NCI-H128 (cell line): ENCODE results near the gene CAMSAP1.

Experiments used
- DNase-seq: peaks from one replicate; lab custom pipeline; 2025; ENCODE audit not compliant: unreplicated experiment; lab: John Stamatoyannopoulos, UW

Gene CAMSAP1

GRCh38 chr9:135763716-135764446, 143.5 kb downstream of the CAMSAP1 start:
- DNase-seq, result no peak

GRCh38 chr9:135762921-135763320, 144.4 kb downstream of the CAMSAP1 start:
- no peak for DNase-seq

DNA sequence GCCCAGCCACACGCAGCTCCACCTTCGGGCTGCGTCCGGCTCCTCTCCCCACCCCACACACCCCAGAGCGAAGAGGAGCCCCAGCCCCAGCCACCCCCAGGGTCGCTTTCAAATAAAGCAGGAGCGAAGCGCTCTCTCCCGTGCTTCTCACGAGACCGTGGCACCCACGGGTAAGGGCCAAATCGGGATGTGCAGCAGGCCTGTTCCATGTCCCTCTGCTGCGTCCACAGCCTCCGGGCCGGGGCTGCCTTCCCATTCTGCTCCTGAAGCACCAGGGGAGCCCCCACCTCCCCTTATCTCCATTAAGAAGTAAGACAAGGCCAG, 145.5 kb downstream of the CAMSAP1 start:
- DNase-seq, result no peak

DNA sequence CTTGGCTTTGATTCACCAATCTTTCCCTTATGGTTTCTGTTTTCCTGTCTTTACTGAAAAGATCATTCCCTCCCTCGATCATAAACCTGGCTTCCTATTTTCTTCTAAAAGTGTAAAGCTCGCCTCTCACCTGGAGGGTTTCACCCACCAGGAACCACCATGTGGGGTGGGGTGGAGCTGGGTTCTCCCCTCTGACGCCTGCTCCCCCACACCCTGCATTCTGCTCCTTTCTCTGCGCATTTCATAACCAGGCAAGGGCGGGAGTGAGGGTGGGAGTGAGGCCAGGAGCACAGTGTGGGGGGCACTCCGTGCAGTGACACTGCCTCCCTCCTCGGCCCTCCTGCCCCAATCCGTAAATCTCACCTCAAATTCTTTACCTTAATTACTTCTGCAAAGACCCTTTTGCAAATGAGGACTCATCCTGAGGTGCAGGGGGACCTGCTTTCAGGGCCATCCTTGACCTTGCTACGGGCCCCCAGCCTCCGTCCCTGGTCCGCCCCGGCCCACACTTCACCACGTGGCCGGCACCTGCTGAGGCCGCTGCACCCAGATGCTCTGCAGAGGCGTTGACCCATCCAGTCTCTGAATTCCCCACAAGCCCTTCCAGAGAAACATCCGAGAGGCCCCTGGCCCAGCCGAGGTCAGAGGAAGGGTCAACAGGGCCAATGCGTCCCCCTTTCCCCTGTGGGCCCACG, 146.0 kb downstream of the CAMSAP1 start:
- DNase-seq, result no peak

- DNase-seq, result no peak
These were observed 146.9 kb downstream of the CAMSAP1 start for GRCh38 chr9:135760465-135760864.

DNA sequence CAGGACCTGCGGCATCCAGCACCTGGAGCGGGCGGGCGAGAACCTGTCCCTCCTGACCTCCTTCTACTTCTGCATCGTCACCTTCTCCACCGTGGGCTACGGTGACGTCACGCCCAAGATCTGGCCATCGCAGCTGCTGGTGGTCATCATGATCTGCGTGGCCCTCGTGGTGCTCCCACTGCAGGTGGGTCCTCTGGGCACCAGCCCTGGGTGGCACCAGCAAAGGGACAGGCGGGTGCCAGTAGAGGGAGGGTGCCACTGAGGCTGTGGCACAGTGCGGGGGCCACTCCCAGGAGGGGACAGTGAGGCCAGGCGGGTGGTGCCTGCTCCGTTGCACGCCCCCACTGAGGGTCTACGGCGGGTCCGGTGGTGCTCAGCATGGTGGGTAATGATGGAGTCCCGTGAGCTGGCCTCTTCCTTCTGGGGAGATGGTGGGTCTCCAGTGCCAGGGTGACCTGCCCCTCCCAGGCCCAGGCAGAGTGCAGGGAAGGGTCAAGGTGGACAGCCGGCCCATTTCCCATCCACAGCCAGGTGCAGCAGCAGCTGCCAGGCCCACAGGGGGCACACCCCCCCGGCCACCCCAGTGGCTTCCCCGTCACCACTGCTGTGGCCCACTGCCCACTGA, 147.6 kb downstream of the CAMSAP1 start:
- DNase-seq, result no peak

DNA sequence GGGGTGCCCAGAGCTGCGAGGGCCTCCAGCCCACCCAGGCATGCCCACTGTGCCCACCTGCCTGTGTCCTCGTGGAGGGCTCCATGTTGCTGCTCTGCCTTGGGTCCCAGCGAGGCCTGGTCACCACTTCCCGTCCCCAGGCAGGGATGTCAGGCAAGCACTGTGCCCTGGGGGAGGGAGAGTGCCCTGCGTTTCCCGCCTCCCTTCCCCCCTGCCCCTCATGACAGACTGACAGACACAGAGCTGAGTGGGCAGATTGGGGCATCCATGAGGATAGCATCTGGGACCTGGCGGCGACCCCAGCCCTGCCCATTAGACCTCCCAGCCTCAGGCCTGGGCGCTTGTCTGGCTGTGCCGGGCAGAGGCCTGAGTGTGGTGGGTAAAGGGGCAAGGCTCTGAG, 148.5 kb downstream of the CAMSAP1 start:
- no peak for DNase-seq
